Measurements from ENCODE around the gene CAVIN2. TPM values are rescaled to one million over a fixed set of nuclear protein-coding genes. Genes with fewer than 3 reads are reported as not detected.

The CAVIN2 gene
- total RNA-seq, 3 donors from 2014 or later, result 30.7 to 71.4 (median 31.3) TPM

- H3K9me3 ChIP-seq, result no peaks in the 10 kb centered on the region
- peak; percentile 40 to 56 for DNase-seq (ENCODE audit: low spot score in 2 of 2)
- peak overlapping the region in 1 of 3 donors; percentile 41 for H3K4me3 ChIP-seq
- TF ChIP-seq, protein P1, sequence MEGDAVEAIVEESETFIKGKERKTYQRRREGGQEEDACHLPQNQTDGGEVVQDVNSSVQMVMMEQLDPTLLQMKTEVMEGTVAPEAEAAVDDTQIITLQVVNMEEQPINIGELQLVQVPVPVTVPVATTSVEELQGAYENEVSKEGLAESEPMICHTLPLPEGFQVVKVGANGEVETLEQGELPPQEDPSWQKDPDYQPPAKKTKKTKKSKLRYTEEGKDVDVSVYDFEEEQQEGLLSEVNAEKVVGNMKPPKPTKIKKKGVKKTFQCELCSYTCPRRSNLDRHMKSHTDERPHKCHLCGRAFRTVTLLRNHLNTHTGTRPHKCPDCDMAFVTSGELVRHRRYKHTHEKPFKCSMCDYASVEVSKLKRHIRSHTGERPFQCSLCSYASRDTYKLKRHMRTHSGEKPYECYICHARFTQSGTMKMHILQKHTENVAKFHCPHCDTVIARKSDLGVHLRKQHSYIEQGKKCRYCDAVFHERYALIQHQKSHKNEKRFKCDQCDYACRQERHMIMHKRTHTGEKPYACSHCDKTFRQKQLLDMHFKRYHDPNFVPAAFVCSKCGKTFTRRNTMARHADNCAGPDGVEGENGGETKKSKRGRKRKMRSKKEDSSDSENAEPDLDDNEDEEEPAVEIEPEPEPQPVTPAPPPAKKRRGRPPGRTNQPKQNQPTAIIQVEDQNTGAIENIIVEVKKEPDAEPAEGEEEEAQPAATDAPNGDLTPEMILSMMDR (IDR thresholded peaks at IDR 0.05), result peak in 2 of 3 donors; percentile 76 to 86
- TF ChIP-seq POLR2A (IDR thresholded peaks at IDR 0.05), result no peak
- H3K27ac ChIP-seq, result no peak overlapping the region
- H3K4me1 ChIP-seq, result no peaks in the 10 kb centered on the region
- no peaks in the 10 kb centered on the region for H3K36me3 ChIP-seq
- no peaks in the 10 kb centered on the region for H3K27me3 ChIP-seq
- intact Hi-C loops (cut with DNase I; ENCODE audit: low total_unique reads), result no loop called here
Observed at GRCh38 chr2:191811807-191812602, 34.9 kb downstream of the CAVIN2 start.

DNA sequence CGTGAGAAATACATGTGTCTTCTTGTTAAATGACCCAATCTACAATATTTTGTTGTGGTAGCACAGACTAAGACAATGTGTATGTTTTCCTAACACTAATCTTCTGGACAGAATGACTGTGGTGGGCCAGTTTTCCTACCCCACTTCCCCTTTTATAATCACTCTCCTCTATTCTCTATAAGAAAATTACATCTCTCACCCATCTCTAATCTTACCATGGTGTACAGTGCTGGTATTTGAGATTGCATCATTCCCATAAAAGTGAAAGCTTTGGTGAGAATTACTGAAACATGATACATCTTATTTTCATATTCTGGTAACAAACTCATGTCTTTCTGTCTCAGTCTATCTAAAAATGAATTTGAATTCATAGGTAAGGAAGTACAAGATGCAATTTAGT, 40.5 kb downstream of the CAVIN2 start:
- DNase-seq (ENCODE audit: low spot score in 2 of 2), result no peak
- H3K9me3 ChIP-seq, result no peaks in the 10 kb centered on the region
- no peaks in the 10 kb centered on the region for H3K27me3 ChIP-seq
- no peak overlapping the region for H3K4me3 ChIP-seq
- H3K27ac ChIP-seq, result no peak overlapping the region
- TF ChIP-seq POLR2A (IDR thresholded peaks at IDR 0.05) (no peak), POLR2AphosphoS5 (IDR thresholded peaks at IDR 0.05) (no peak)
- TF ChIP-seq, protein P1 (IDR thresholded peaks at IDR 0.05), result no peak
- no peaks in the 10 kb centered on the region for H3K4me1 ChIP-seq
- no peaks in the 10 kb centered on the region for H3K36me3 ChIP-seq
- intact Hi-C loops (cut with DNase I; ENCODE audit: low total_unique reads), result no loop called here

DNA sequence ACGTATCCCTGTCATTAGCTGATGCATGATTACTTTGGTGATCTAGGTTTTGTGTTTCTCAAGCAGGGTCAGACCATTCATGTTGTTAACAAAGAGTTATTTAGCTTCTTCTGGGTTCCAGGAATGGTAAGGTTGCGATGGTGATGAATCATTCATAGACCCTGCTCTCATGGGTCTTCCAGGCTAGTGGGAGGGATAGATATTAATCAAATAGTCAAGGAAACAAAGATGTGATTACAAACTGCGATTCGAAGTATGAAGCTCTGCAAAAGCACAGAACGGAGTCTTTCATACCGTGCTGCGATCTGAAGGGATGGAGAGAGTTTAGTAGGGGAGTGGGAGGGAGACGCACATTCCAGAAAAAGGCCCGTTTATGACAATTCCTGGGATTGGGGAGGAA, 42.1 kb downstream of the CAVIN2 start:
- no peak overlapping the region for H3K4me3 ChIP-seq

GRCh38 chr2:191803007-191803406, 43.9 kb downstream of the CAVIN2 start:
- no peaks in the 10 kb centered on the region for H3K4me1 ChIP-seq
- TF ChIP-seq, protein P1 (IDR thresholded peaks at IDR 0.05), result no peak
- TF ChIP-seq POLR2AphosphoS5 (IDR thresholded peaks at IDR 0.05) (no peak), POLR2A (IDR thresholded peaks at IDR 0.05) (no peak)
- no peak overlapping the region for H3K27ac ChIP-seq
- no peaks in the 10 kb centered on the region for H3K36me3 ChIP-seq
- no peak overlapping the region for H3K4me3 ChIP-seq
- no peaks in the 10 kb centered on the region for H3K27me3 ChIP-seq
- intact Hi-C loops (cut with DNase I; ENCODE audit: low total_unique reads), result no loop called here
- no peak for DNase-seq (ENCODE audit: low spot score in 2 of 2)
- no peaks in the 10 kb centered on the region for H3K9me3 ChIP-seq

More for the DNA sequence above, 42.1 kb downstream of the CAVIN2 start:
- Histone ChIP-seq H3K4me1 (no peaks in the 10 kb centered on the region), H3K27me3 (no peaks in the 10 kb centered on the region), H3K27ac (no peak overlapping the region), H3K9me3 (no peaks in the 10 kb centered on the region), H3K36me3 (no peaks in the 10 kb centered on the region)
- TF ChIP-seq POLR2A (IDR thresholded peaks at IDR 0.05), result no peak
- TF ChIP-seq POLR2AphosphoS5 (IDR thresholded peaks at IDR 0.05), result no peak
- TF ChIP-seq, protein P1 (IDR thresholded peaks at IDR 0.05), result no peak
- DNase-seq (ENCODE audit: low spot score in 2 of 2), result no peak
- intact Hi-C loops (cut with DNase I; ENCODE audit: low total_unique reads), result no loop called here

DNA sequence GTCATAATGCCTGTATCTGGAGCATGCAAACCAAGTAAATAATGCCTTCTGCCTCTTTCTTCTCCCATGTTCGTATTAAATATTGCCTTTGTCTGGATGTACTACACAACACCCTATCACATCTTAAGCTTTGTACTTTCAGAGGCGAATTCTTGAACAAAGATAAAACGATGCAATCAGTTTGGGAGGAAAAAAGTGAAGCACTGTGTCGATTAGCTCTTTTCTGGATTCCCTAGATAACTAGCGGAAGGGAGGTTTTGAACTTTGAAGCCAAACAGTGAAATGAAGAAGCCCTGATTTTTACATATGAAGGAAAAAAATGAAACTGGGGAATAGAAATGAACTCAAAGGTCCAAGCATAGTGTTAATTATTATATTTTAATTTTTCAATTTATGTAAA, 44.7 kb downstream of the CAVIN2 start:
- no peak for TF ChIP-seq POLR2A (IDR thresholded peaks at IDR 0.05)
- TF ChIP-seq POLR2AphosphoS5 (IDR thresholded peaks at IDR 0.05), result no peak
- TF ChIP-seq, protein P1 (IDR thresholded peaks at IDR 0.05), result no peak
- Histone ChIP-seq H3K9me3 (no peaks in the 10 kb centered on the region), H3K27ac (no peak overlapping the region), H3K4me1 (no peaks in the 10 kb centered on the region), H3K27me3 (no peaks in the 10 kb centered on the region), H3K4me3 (no peak overlapping the region), H3K36me3 (no peaks in the 10 kb centered on the region)
- intact Hi-C loops (cut with DNase I; ENCODE audit: low total_unique reads), result no loop called here
- DNase-seq (ENCODE audit: low spot score in 2 of 2), result no peak
